22Rv1 (cell line): Measurements from ENCODE around the gene SLC35A5.

Experiments used
- H3K27ac ChIP-seq: fragments of 450-650 bp; 2 replicates; pipeline ENCODE4 v1.5.1; 2017
- CTCF ChIP-seq: fragments of 450-650 bp; IDR thresholded peaks from 2 replicates; pipeline ENCODE4 v1.5.1; 2017; ENCODE audit warnings: mild to moderate bottlenecking
- ZFX ChIP-seq: fragments of 450-650 bp; IDR thresholded peaks from 2 replicates; pipeline ENCODE4 v1.6.1; 2017; ENCODE audit warnings: antibody characterized with exemption, borderline replicate concordance

Gene SLC35A5

GRCh38 chr3:112623717-112624116 is 61.9 kb downstream of the SLC35A5 start:
- no peak overlapping the region for H3K27ac ChIP-seq
- TF ChIP-seq ZFX: no peak
- no peak for TF ChIP-seq CTCF

- no peak for TF ChIP-seq CTCF
- TF ChIP-seq ZFX: no peak
- no peak overlapping the region for H3K27ac ChIP-seq
Observed at GRCh38 chr3:112627419-112627818, 65.6 kb downstream of the SLC35A5 start.

GRCh38 chr3:112627919-112628466 is 66.1 kb downstream of the SLC35A5 start:
- no peak overlapping the region for H3K27ac ChIP-seq
- no peak for TF ChIP-seq ZFX
- no peak for TF ChIP-seq CTCF

GRCh38 chr3:112629425-112629824 is 67.6 kb downstream of the SLC35A5 start:
- TF ChIP-seq ZFX (no peak), CTCF (no peak)
- H3K27ac ChIP-seq: no peak overlapping the region

GRCh38 chr3:112631257-112631656 is 69.4 kb downstream of the SLC35A5 start:
- TF ChIP-seq CTCF: no peak
- no peak for TF ChIP-seq ZFX
- no peak overlapping the region for H3K27ac ChIP-seq

GRCh38 chr3:112632596-112632995 is 70.8 kb downstream of the SLC35A5 start:
- TF ChIP-seq CTCF (no peak), ZFX (no peak)
- H3K27ac ChIP-seq: no peak overlapping the region

GRCh38 chr3:112633191-112633590 is 71.3 kb downstream of the SLC35A5 start:
- TF ChIP-seq ZFX (no peak), CTCF (no peak)
- H3K27ac ChIP-seq: no peak overlapping the region
